NCI-H146 (cell line): Measurements from ENCODE around the gene ESRRG.
"Not testable (repeated sequence)": the region's sequence is repeated elsewhere in the genome, so short reads cannot be mapped to it uniquely, and the experiment has no call there.

Experiments used
- DNase-seq: peaks from one replicate; lab custom pipeline; 2025; lab: John Stamatoyannopoulos, UW

Gene ESRRG

DNA sequence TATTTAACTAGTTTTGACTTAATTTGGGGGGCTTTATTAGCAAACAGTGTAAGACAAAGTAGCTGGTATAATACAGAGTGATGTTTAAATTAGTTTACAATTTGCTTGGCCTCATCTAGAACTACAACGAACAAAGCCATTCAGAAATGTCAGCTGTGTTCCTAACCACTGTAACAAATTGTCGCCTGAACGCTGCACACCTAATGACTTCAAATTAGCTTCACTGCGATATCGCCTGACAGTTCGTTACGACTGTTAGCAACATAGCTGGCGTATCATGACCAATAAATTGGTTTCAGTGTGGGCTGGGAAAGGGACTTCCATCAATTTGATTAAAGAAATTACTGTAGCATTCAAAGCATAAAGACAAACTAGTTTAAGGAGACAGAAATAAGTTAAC lies 160.1 kb downstream of the ESRRG start:
- no peak for DNase-seq

DNA sequence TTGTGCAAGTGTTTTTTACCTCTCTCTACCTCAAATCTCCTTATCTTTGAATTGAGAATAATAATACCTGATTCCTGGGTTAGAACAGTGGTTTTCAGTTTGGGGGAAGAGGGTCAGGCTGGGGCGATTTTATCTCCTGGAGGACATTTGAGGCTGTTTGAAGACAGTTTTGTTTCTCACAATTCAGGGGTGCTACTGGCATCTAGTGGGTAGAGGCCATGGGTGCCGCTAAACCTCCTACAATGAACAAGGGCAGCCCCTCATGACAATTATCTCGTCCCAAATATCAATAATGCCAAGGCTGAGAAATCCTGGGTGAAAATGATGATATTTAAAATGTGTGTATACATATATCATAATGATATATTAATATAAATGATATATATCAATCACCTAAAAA lies 160.8 kb downstream of the ESRRG start:
- no peak for DNase-seq

DNA sequence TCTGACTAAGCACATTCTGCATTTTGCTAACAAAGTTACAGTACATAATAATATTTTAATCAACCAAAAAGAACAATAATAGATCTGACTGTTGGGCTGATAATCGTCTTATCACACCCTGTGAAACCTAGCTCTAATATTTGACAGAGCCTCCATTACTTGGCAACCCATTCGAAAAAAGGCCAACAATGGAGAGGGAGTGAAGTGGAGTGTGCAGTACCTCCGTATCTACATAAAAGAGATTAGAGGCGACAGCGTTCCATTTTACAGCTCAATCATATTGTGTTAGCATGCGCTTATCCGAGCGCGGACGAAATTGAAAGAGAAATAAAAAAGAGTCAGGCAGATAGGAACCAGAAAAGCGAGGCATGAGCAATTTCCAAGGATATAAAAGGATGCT lies 162.7 kb downstream of the ESRRG start:
- no peak for DNase-seq

DNA sequence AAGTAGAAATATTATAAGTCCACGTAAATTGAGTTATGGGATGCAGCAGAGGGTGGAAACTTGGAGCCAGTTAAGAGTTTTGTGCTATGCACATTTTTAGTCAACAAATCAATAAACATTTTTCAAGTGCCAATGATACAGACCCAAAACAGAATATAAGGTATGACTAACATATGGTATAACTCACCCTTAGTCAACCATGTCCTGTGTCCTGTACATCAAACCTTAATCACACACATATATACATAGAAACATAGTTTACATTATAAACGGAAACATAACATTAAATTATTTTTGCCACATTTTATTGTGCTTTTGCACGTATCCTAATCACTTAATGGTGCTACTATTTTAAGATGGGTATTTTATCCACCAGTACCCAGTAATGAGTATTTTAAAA lies 163.9 kb downstream of the ESRRG start:
- DNase-seq: no peak

DNA sequence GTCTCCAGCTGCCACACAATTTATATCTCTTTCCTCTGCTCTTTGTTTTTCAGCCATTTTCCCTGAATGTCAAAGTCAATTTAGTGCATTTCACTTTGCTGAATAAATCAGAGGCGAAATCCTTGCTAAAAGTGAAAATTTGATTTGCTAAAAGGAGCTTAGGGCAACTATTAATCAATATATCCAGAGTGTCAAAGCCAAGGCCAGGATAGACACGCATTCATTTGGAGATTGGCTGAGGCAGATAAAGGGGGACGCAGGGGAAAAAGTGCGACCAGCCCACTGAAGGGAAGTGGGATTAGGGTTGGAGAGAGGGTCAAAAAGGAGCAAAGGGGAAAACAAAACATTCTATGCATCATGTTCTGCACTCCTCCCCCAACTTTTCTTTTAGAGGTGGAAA lies 167.6 kb downstream of the ESRRG start:
- no peak for DNase-seq

DNA sequence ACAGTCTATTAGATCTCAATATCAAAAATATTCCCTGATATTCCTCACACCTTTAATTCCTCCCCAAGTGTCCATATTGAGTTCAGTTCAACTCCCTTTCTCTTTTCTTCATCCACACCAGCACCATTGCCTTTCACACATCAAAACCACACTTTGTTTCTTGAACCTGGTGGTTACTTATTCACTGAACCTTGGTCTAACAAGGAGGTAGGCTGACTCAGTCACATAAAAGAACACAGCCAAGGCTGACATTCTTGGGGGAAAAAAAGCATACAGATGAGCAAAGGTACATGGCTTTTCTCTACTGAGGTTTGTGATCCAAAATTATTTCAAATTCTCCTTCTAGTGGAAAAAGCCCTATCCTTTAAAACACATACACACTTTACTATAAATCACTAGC lies 168.3 kb downstream of the ESRRG start:
- no peak for DNase-seq

DNA sequence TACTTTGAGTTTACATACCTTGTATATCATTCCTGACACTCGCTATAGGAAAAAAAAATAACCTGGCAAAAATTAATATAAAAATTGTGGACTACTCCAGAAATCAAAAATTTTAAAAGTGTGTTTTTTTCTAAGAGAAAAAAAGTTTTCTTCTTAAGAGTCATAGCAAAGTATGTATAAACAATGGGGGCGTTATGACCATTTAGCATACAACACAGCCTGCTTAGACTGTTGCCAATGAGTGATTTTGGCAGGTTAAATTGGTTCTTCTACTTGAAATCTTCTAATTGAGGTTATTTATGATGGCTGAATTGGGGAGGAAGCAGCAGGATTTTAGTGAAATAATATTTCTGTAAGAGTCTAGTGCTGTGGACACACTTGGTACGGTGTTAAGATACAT lies 169.5 kb downstream of the ESRRG start:
- DNase-seq: no peak

DNA sequence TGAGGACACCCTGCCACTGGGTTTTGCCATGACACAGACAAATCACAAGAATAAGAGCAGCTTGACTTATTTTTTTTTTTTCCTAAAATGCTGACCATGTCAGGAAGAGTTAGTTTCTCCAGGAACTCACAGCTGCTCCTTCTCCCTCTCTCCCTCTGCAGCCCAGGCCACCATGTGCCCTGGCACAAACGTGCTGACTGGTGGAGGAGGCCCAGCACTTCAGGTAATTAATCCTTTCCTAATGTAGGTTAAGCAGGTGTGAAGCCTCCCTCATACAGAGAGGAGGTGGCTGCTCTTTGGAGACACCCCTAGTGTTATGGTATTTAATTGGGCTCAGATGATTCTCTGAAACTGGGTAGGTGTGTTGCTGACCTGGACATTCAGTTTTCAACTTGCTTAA lies 170.2 kb downstream of the ESRRG start:
- no peak for DNase-seq

DNA sequence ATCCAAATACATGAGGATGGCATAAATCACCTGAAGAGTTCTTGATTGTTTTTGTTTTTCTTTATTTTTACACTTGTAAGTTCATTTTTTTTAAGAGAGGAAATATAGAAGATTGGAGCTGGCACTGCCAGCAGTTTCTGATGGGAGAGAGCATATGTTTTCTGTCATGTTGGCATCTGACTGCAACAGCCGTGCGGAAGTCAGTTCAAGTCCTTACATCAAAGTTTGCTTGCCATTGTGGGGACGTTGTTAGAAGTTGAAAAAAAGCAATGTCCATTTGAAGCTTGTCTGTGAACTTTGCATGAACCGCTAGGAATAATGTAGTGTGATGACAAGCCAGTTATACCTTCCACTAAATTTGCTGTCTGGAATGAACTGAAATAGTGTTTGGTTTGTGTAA lies 173.4 kb downstream of the ESRRG start:
- DNase-seq: no peak

DNA sequence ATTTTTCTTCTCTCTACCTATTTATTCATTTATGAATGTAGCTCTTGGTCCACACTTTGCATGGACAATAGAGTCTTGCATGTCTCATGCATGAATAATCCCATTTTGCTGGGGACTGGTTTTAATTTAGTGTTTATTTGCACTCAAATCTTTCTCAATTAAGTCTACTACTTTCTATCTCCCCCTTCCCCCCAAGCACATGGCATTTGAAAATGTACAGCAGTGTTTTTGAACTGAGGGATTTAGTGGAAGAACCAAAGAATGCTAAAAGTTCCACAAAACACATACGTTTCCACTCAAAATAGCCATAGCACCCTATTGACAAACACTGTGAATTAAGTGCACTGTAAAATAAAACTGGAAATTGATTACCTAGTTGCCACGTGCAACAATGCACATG lies 180.5 kb downstream of the ESRRG start:
- DNase-seq: no peak

DNA sequence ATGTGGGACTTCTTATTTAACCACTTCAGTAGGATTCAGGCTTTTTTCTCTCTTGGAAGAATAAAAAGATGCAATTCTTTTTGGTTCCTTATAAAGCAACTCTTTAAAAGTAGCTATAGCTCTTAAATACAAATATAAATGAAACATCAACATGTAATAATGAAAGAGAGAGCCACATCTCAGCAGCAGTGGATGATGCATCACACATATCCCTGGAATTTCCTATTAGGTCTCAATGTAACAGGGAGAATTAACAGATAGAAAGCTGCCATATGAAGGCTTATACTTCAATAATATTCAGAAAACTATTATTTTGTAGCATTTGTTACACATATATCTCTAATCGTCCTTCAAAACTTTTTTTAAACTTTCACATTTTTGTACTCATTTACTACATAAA lies 181.0 kb downstream of the ESRRG start:
- DNase-seq: no peak

DNA sequence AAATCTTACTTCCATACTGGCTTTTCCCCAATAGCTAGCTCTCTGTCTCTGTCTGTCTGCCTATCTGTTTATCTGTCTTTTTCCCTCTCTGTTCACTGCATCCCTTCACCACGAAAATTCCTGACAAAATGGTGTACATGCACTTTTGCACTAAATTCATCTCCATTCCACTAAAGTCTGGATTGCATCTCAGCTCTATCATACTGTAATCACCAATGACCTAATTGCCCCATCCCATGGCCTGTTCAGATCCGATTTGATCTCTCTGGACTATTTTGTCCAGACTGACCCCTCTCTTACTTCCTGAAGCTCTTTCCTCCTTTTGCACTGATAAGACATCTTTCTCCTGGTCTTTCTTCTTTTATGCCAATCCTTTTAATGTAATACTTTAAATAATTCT lies 187.5 kb downstream of the ESRRG start:
- DNase-seq: no peak

DNA sequence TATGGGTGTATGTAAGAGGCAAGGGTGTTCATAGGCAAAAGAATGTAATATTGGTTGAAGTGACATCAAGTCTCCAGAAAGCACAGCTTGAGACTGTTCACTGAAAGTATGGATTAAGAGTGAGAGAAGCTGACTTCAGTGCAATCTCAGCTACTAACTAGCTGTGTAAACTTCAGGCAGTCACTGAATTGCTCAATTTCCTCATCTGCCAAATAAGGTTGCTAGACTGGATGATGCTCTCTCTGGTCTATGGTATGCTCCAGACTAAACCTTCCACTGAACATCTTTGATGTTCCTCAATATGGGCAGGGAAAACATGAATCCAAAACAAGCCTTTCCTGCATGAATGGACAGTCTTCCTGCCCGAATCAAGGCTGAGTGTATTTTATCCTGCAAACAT lies 188.2 kb downstream of the ESRRG start:
- DNase-seq: no peak

DNA sequence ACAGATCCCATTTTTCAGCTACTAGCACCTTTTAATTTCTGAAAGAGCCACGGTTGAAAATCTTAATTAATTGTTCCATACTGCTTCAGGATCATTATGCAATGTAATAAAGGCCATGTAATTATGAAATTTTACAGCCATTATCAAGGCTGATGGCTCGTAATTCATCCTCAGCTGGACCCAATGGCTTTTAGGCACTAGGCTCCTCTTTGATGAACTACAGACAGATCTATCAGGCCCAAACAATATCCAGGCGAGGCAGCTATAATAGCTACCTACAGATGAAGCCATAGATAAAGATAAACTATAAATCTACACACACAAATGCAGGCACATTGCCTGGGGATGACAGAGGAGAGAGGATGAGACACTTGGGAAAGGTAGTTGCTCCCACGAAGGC lies 189.5 kb downstream of the ESRRG start:
- no peak for DNase-seq

DNA sequence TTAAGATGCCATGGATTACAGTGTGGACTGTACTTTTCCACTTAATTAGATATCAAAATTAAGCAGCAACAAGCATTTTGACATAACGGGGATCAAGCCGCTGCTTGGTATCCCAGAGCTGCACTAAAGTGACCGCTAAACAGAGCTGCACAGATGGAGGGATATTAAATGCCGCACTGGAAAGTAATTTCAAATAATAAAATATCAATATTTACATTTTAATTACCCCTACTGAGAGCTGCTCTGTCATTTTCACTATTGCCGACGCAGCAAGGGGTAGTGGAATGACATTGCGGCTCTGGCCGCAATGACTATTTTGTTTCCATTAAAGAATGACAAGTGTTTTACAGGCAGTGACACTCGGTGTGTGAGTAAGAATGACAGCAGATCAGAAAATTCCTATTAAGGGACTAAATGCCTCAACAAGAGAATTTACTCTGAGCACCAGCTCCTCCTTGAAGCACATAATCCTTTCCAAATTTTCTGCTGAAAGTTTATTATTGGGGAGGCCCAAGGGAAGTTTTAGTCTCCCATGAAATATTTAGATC lies 190.9 kb downstream of the ESRRG start:
- peak; percentile 77 for DNase-seq

DNA sequence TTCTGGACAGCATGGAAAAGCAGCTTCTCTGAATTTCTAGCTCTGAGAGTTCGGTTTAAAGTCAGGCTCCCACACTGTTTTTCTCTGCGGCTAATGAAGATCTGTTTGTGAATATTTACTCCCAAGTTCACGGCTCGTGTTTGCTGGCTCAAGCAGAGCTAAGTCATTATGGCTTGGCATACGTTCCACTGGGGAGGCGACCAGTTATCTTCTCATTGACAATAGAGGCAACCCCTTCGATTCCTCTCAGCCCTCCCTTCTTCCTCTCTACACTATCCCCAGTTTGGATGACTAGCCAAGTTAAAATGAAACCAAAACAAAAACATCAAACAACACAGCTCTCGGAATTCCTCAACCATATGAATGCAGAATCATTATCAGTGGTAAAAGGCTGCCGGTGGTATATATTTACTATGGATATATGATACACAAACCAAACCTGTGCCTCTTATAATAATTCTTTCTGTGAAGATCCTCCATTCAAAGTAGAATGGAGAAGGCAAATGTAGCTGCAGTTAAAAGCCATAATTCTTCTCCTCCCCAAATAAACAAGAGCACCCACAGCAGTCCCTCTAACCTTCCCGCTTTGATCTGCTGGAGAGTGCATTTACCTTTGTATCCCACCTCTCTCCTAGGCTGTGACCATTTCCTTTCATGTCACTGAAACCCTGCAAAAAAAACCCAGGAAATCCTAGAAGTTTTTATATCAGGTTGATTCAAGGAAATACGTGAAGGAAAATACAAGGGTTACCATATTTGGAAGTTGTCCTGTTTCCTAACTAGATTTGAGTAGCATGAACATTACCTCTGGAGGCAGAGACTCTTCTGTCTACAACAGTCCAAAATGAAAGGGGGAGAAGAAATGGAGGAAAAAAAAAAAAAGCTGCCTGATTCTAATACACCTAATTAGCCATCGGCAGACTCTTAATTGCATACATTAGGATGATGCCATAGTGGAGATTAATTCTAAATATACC lies 191.7 kb downstream of the ESRRG start:
- peak; percentile 33 for DNase-seq

DNA sequence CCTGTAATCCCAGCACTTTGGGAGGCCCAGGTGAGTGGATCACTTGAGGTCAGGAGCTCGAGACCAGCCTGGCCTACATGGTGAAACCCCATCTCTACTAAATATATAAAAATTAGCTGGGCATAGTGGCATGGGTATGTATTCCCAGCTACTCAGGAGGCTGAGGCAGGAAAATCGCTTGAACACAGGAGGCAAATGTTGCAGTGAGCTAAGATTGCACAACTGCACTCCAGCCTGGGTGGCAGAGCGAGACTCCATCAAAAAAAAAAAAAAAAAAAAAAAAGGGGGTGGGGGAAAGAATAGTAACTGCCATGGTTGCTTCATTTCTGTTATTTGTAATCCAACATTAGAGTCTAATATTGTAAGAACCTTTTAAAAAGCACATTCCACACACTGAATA lies 193.4 kb downstream of the ESRRG start:
- not testable (repeated sequence) for DNase-seq

DNA sequence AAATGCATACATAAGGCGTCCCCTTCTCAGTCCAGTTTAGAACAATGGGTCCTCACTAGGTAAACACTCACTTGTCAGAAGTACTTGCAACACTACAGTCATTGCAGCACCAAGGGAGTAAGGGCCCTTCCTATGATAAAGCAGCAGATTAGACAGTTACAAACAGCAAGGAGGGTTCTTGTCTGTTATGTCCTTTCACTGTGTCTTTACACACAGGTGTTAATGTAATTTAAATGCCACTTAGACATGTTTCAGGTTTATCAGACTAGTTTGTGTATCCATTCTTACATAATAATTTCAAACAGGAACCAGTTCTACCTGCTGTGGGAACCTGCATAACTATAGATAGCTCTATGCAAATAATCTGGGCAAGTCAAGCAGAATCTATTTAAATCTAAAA lies 194.4 kb downstream of the ESRRG start:
- no peak for DNase-seq

DNA sequence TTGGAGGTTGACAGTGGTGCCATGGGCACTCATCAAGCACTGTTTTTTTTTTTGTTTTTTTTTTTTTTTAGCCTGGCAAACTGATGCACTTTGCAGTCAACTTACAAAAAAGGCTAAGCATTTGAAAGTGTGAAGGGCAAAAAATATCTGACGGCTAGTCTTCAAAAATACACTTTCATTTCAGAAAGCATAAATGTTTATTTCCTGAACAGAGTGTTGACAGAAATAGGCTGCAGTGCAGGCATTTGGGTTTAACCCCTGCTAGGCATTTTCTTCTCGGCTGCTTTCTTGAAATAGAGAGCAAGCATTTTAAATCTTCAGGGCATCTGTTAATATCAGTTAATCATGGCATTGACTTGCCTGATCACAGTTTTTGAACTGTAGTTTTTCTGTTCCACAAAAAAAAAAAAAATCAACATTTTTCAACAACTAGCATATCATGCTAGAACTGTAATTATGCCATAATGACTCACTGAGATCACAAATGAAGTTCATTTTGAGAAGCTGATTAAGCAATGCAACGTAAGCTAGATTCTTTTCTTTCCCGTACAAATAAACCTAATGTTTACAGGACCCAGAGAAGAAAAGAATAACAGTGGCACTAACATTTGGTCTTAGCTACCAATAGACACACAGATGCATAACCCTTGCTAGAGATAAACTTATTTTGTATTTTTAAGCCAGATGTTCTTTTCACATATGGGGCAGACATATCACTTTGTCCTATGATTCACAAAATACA lies 199.6 kb downstream of the ESRRG start:
- no peak for DNase-seq

DNA sequence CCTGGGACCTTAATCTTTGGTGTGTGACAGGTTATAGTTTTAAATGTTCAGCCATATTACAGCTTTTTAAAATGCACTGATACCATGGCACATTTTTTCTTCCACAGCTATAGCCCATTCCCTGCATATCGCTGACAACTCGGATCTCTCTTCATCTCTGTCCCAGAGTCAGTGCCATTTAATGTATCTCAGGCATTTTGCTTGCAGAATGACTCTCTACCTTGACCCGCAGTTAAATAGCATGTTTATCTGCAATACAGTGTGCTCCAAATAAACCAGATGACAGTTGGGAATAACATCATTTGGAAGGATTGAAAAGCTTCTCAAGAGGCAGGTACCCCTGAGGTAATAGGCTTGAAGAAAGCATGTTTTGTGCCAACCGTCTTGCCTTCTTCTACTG lies 200.2 kb downstream of the ESRRG start:
- no peak for DNase-seq

DNA sequence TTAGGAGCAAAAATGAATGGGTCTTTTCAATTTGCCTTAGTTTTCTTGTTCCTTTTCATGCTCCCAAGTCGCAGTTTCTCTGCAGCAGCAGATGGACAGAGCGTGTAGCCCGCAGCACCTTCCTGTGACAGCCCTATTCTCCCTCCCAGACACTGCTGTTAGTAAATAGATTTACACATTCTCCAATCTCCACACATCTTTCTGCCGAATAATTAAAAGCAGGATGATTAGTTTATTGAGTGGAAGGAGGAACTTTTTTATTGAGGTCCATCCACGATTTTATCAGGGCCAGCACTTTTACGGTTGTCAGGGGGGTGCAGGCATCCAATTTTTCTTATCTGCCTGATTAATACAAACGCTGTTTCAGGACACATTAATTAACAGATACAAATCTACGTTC lies 201.8 kb downstream of the ESRRG start:
- DNase-seq: no peak

DNA sequence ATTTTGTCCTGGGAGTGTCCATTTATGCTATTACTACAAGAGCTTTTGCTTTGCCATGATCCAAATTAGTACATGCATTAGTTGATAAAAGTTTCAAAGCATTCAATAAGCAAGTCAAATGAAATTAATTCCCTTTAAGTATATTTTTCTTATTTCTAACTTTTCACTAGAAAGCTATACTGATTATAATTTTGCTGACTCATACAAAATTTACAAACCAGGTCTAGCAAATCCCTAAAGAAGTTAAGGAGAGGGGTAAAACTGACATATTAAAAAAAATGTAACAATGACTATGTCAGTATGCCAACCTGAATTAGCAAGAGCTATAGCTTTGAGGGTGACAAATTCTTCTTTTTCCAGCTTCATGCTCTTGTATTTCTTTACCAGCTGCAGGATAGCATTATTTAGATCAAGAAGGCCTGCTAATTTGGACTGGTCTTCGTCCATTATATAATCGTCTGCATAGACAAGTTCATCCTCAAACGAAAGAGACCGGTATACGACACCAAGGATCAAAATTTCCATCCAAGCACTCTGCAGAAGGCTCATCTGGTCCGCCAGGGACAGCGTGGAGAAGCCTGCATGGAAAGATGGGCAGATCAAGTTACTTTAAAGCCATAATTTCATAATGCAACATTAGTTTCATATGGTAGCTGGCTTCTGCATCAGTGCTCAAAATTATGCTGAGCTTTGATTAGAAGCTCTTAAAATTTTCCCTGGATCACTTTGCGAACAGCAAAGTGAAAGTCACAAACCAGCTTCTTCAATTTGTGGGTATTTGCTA lies 204.2 kb downstream of the ESRRG start:
- no peak for DNase-seq
